Measurements from ENCODE around the gene TVP23C. TPM values are rescaled to one million over a fixed set of nuclear protein-coding genes. Genes with fewer than 3 reads are reported as not detected.

Gene TVP23C
- total and polyA plus RNA-seq, 9 of the 15 experiments (the other 6 are each of a cell fraction or from before 2014, with no cell fraction given) = 5.7 to 16.8 (median 8.2) TPM

DNA sequence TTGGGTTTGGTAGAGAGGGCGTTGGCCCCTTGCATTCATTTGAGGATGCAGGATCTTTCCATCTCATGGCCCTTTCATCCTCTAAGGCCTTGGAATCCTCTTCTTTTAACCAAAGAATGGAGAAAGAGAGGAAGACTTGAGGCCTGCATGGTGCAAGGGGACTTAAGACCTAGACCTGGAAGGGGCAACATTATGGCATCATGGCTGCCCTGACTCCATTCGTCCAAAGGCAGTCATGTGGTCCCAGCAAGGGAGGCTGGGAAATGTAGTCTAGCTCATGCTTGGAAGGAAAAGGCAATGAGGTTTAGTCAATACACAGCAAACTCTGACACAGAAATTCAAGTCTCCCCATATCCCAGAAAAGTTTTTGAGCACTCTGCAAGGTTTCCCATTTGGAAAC lies 65.2 kb downstream of the TVP23C start:
- Histone ChIP-seq H3K27ac (ENCODE audit: extremely low read depth, low read depth, low read length) (no peak overlapping the region), H4K20me1 (replicated peaks; ENCODE audit: control insufficient read depth, insufficient read depth, low read length) (no peaks in the 10 kb centered on the region), H2AFZ (ENCODE audit: low read depth, low read length) (peak overlapping the region; percentile 76; the same call in 1 of the 2 replicates), H3K9me3 (replicated peaks; ENCODE audit: control insufficient read depth, insufficient read depth, low read depth, low read length) (no peaks in the 10 kb centered on the region), H3K79me2 (ENCODE audit: control insufficient read depth, insufficient read depth, low read length) (no peaks in the 10 kb centered on the region), H3K4me2 (ENCODE audit: insufficient read depth, low read length) (no peak overlapping the region), H3K9ac (ENCODE audit: insufficient read depth in 1 of 2, low read depth in 2 of 2, low read length in 2 of 2) (no peak overlapping the region), H3K4me1 (replicated peaks in 1 of 2; ENCODE audit: control insufficient read depth in 2 of 2, insufficient read depth in 2 of 2, low read length in 2 of 2) (peaks cover 15% of the 10 kb centered on the region in 2 experiments), H3K27me3 (ENCODE audit: control insufficient read depth in 2 of 2, insufficient read depth in 2 of 2, low read length in 2 of 2) (no peaks in the 10 kb centered on the region), H3K4me3 (no peak overlapping the region), H3K36me3 (ENCODE audit: control insufficient read depth, insufficient read depth, low read length) (peaks cover 9% of the 10 kb centered on the region; the same call in 2 of the 3 replicates), H3K9me1 (ENCODE audit: control insufficient read depth, insufficient read depth, low read length) (no peaks in the 10 kb centered on the region)
- CTCF ChIA-PET (ENCODE audit: low intra/inter-chr PET ratio) = no interaction called here
- peak; percentile 84 for FAIRE-seq
- no TSS peak for BruUV-seq (replicated peaks)
- 57% methylated on average over 2 of the region's 2 CpGs for WGBS (ENCODE audit: insufficient coverage, low coverage, missing lambda C conversion rate)
- intact Hi-C loops (cut with micrococcal nuclease) (loop anchor here (10.0 kb wide), 2 partner anchors 53 to 263 kb away; no protein-coding TSS in a partner anchor), in situ Hi-C loops (cut with MboI) (no loop called here)
- peak; percentile 17 to 55 (median 20) for DNase-seq (ENCODE audit: extremely low read depth in 1 of 4, low spot score in 3 of 4)
- ATAC-seq = peak; percentile 91
- POLR2A ChIA-PET = no interaction called here
- TF ChIP-seq RAD51 (IDR thresholded peaks at IDR 0.05; ENCODE audit: borderline replicate concordance, low read depth) (peak; percentile 76), SPI1 (IDR thresholded peaks at IDR 0.05; ENCODE audit: borderline replicate concordance, low read depth, low read length) (no peak), SIRT6 (IDR thresholded peaks at IDR 0.05; ENCODE audit: low read depth, low read length) (no peak), MBD2 (IDR thresholded peaks at IDR 0.05; ENCODE audit: borderline replicate concordance, low read depth) (0 out of 2 replicates have a peak, but pooled peaks have one; percentile 23), HDAC2 (IDR thresholded peaks at IDR 0.05) (no peak), NFYB (IDR thresholded peaks at IDR 0.05; ENCODE audit: extremely low read depth, insufficient read length) (peak; percentile 19), MYBL2 (IDR thresholded peaks at IDR 0.05; ENCODE audit: low read depth) (no peak), MYBL2 (CRISPR knock-in tag; IDR thresholded peaks at IDR 0.05; ENCODE audit: borderline replicate concordance) (no peak), ZNF274 (IDR thresholded peaks at IDR 0.05; ENCODE audit: borderline replicate concordance, low read depth, low read length) (no peak), MAFG (tag; conservative IDR thresholded peaks at IDR 0.05) (no peak), TRIM28 (IDR thresholded peaks at IDR 0.05) (no peak), HDAC1 (IDR thresholded peaks at IDR 0.05) (no peak), ZNF143 (CRISPR knock-in tag; IDR thresholded peaks at IDR 0.05) (peak; percentile 80), CHD1 (IDR thresholded peaks at IDR 0.05; ENCODE audit: low read length) (no peak), BRCA1 (IDR thresholded peaks at IDR 0.05) (no peak), BRCA1 (CRISPR knock-in tag; IDR thresholded peaks at IDR 0.05) (no peak), YY1 (IDR thresholded peaks at IDR 0.05; ENCODE audit: borderline replicate concordance in 1 of 3, control insufficient read depth in 1 of 3, extremely low read depth in 1 of 3, insufficient read depth in 3 of 3, insufficient read length in 1 of 3, insufficient replicate concordance in 2 of 3, low read depth in 1 of 3, low read length in 2 of 3) (peak in 2 of 3 experiments; percentile 52 to 89)
- TF ChIP-seq, protein P1, sequence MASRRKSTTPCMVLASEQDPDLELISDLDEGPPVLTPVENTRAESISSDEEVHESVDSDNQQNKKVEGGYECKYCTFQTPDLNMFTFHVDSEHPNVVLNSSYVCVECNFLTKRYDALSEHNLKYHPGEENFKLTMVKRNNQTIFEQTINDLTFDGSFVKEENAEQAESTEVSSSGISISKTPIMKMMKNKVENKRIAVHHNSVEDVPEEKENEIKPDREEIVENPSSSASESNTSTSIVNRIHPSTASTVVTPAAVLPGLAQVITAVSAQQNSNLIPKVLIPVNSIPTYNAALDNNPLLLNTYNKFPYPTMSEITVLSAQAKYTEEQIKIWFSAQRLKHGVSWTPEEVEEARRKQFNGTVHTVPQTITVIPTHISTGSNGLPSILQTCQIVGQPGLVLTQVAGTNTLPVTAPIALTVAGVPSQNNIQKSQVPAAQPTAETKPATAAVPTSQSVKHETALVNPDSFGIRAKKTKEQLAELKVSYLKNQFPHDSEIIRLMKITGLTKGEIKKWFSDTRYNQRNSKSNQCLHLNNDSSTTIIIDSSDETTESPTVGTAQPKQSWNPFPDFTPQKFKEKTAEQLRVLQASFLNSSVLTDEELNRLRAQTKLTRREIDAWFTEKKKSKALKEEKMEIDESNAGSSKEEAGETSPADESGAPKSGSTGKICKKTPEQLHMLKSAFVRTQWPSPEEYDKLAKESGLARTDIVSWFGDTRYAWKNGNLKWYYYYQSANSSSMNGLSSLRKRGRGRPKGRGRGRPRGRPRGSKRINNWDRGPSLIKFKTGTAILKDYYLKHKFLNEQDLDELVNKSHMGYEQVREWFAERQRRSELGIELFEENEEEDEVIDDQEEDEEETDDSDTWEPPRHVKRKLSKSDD (conservative IDR thresholded peaks at IDR 0.05; ENCODE audit: low read length) = no peak
- TF ChIP-seq, protein P2, sequence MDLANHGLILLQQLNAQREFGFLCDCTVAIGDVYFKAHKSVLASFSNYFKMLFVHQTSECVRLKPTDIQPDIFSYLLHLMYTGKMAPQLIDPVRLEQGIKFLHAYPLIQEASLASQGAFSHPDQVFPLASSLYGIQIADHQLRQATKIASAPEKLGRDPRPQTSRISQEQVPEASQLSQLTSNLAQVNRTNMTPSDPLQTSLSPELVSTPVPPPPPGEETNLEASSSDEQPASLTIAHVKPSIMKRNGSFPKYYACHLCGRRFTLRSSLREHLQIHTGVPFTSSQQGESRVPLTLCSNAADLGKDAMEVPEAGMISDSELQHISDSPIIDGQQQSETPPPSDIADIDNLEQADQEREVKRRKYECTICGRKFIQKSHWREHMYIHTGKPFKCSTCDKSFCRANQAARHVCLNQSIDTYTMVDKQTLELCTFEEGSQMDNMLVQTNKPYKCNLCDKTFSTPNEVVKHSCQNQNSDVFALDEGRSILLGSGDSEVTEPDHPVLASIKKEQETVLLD (IDR thresholded peaks at IDR 0.05) = no peak
- TF ChIP-seq, protein P3, sequence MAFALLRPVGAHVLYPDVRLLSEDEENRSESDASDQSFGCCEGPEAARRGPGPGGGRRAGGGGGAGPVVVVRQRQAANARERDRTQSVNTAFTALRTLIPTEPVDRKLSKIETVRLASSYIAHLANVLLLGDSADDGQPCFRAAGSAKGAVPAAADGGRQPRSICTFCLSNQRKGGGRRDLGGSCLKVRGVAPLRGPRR (CRISPR knock-in tag; IDR thresholded peaks at IDR 0.05) = no peak

All from K562 (cell line).